Neural progenitor cell (in vitro differentiated cells): ENCODE measurements around the gene PINLYP.
"Not testable (repeated sequence)": the region's sequence is repeated elsewhere in the genome, so short reads cannot be mapped to it uniquely, and the experiment has no call there.

Experiments
- EZH2 ChIP-seq: fragments of 200-600 bp; sonication (generic); IDR thresholded peaks from 2 replicates; pipeline ENCODE4 v1.6.1; 2017; ENCODE audit warnings: antibody characterized with exemption, mild to moderate bottlenecking, moderate library complexity
- TF ChIP-seq, protein P1 (sequence below): fragments of 200-600 bp; sonication (generic); IDR thresholded peaks from 2 replicates; pipeline ENCODE4 v1.5.1; 2017; ENCODE audit warnings: antibody characterized with exemption, mild to moderate bottlenecking

DNA sequence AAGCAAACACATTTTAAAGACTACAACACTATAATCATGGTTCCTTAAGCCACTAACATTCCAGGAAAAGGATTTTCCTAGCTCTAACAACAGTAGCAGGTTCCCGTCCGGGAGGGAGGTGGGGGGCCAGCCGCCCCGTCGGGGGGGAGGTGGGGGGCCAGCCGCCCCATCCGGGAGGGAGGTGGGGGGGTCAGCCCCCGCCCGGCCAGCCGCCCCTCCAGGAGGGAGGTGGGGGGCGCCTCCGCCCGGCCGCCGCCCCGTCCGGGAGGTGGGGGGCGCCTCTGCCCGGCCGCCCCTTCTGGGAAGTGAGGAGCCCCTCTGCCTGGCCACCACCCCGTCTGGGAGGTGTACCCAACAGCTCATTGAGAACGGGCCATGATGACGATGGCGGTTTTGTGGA lies 27.7 kb upstream of the PINLYP start:
- TF ChIP-seq, protein P1, sequence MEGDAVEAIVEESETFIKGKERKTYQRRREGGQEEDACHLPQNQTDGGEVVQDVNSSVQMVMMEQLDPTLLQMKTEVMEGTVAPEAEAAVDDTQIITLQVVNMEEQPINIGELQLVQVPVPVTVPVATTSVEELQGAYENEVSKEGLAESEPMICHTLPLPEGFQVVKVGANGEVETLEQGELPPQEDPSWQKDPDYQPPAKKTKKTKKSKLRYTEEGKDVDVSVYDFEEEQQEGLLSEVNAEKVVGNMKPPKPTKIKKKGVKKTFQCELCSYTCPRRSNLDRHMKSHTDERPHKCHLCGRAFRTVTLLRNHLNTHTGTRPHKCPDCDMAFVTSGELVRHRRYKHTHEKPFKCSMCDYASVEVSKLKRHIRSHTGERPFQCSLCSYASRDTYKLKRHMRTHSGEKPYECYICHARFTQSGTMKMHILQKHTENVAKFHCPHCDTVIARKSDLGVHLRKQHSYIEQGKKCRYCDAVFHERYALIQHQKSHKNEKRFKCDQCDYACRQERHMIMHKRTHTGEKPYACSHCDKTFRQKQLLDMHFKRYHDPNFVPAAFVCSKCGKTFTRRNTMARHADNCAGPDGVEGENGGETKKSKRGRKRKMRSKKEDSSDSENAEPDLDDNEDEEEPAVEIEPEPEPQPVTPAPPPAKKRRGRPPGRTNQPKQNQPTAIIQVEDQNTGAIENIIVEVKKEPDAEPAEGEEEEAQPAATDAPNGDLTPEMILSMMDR, result not testable (repeated sequence)
- not testable (repeated sequence) for TF ChIP-seq EZH2
